ENCODE data around the gene ATP4B. TPM values are rescaled to one million over a fixed set of nuclear protein-coding genes. Genes with fewer than 3 reads are reported as not detected.

The ATP4B gene
- total RNA-seq, 1 donor from 2014 or later = not detected

- no peak for FAIRE-seq
Measured at GRCh38 chr13:113609616-113610015, 48.4 kb downstream of the ATP4B start.

DNA sequence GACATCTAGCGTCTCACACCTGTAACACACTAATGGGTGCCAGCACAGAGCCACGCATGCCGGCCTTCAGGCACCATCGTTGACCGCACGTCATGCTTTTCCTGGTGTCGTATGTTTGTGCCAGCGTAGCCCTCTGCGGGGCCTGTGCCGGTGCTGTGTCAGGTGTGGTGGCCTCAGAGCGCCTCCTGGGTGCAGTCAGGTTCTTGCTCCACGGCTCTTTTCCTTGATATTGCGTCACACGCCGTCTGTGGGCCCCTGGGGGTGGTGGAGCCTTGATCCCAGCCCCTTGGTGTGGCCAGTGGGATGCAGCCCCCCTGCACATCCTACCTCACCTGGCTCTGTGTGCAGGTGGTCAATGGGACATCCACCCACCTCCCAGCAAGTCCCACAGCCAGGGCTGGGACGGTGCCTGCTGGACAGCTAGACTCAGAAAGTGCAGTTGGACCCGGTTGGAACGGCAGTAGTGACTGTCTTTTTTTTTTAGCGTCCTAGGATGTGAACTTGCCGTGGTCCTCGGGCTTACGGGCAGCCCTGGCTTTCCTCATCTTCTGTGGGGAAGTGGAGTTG is 48.9 kb downstream of the ATP4B start:
- DNase-seq (ENCODE audit: low spot score in 2 of 2) (no peak), FAIRE-seq (no peak)

More at GRCh38 chr13:113609616-113610015, 48.4 kb downstream of the ATP4B start:
- DNase-seq (ENCODE audit: low spot score in 2 of 2) = no peak

- no peak for FAIRE-seq
- no peak for DNase-seq (ENCODE audit: low spot score in 2 of 2)
Measured at GRCh38 chr13:113607889-113608635, 49.9 kb downstream of the ATP4B start.

GRCh38 chr13:113607056-113607888 is 50.7 kb downstream of the ATP4B start:
- DNase-seq (ENCODE audit: low spot score in 2 of 2) = no peak
- no peak for FAIRE-seq

- DNase-seq (ENCODE audit: low spot score in 2 of 2) (no peak), FAIRE-seq (no peak)
Measured at GRCh38 chr13:113605866-113606438, 52.0 kb downstream of the ATP4B start.

GRCh38 chr13:113605461-113605860 is 52.5 kb downstream of the ATP4B start:
- FAIRE-seq (no peak), DNase-seq (ENCODE audit: low spot score in 2 of 2) (no peak)

GRCh38 chr13:113604186-113604585 is 53.8 kb downstream of the ATP4B start:
- no peak for FAIRE-seq
- DNase-seq (ENCODE audit: low spot score in 2 of 2) = no peak

- no peak for DNase-seq (ENCODE audit: low spot score in 2 of 2)
- no peak for FAIRE-seq
Measured at GRCh38 chr13:113603116-113603710, 54.8 kb downstream of the ATP4B start.

DNA sequence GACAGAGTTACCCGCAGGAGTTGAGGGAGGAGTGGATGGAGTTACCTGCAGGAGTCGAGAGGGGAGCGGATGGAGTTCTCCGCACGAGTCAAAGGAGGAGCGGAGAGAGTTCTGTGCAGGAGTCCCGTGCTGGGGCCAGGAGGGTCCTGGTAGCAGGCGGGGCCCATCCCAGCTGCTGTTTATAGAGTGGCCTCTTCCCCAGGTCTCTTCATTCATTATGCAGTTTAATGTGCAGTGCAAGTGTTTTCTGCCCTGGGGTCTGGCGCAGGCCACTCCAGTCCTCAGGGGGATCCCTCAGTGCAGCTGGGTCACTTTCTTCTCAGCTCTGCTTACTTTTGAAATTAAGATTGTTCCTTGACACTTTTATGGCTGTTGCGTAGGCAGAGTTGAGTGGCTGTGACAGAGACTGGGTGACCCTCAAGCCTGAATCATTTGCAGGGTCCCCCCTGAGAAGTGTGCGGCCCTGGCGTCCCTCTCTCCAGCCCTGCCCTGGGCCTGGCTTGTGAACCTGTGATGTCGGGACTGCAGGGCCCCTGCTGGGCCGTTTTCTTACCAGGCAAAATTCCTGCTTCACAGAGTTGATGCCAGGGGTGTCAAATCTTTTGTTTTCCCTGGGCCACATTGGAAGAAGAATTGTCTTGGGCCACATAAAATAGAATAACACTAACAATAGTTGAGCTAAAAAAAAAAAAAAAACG is 55.6 kb downstream of the ATP4B start:
- FAIRE-seq (no peak), DNase-seq (ENCODE audit: low spot score in 2 of 2) (no peak)

DNA sequence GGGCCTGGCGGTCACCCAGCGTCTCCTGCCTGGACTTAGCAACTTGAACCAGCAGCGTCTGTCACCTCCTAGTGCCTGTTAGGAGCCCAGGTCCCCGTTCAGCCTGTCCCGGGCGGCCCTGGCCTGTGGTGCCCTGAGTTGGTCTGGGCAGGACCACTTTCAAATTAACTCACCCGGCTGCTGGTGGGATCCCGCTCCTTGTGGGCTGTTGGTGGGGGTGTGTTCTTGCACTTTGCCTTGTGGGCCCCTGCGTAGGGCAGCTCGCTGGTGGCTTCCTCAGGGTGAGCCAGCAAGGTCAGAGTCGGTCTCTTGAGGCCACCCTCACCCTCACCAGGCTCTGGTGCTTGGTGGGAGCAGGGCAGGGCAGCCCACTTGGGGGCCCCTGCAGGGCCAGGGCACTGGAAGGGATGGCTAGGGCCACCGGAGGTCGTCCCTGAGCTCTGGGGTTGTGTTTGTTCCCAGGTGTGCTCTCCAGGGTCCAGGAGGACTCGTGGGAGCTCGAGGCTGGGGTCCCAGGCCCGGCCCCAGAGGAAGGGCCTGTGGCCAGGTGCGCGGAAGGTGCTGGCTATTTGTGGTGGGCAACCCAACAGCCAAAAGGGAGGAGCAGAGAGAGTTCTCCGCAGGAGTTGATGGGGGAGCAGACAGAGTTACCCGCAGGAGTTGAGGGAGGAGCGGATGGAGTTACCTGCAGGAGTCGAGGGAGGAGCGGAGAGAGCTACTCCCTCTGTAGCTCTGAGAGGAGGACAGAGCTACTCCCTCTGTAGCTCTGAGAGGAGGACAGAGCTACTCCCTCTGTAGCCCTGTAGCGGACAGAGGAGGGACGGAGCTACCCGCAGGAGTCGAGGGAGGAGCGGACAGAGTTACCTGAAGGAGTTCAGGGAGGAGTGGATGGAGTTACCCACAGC is 56.6 kb downstream of the ATP4B start:
- no peak for FAIRE-seq
- DNase-seq (ENCODE audit: low spot score in 2 of 2) = no peak

DNA sequence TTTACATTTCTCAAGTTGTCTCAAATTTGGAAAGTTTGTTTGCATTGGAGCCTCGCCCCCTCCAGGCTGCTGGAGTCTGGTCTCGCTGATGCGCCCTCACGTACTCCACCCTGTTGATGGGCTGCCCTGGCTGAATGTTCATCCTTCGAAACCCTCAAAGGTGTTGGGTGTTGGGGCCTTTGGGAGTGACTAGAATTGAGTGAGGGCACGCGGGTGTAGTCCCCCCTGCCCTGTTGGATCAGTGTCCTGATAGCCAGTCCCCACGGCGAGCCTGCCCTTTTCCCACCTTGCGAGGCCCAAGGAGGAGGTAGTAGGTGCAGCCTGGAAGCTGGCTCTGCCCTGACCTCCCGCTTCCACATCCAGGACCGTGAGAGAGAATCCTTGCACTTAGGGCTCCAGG is 58.6 kb downstream of the ATP4B start:
- no peak for DNase-seq (ENCODE audit: low spot score in 2 of 2)
- no peak for FAIRE-seq

Other genes with a start within 250 kb of the ATP4B start
- gene ADPRHL1, start 204.7 kb downstream of the ATP4B start, total RNA-seq = 1.2 TPM
- 11.8 TPM for gene DCUN1D2, start 167.5 kb downstream of the ATP4B start, total RNA-seq
- 32.2 TPM for gene TFDP1, start 73.4 kb downstream of the ATP4B start, total RNA-seq
- gene GRK1, start 9.0 kb upstream of the ATP4B start, total RNA-seq = under 0.01 TPM
- not detected for gene TMEM255B, start 101.0 kb upstream of the ATP4B start, total RNA-seq
- 20.4 TPM for gene GAS6, start 205.9 kb upstream of the ATP4B start, total RNA-seq